CD4-positive, alpha-beta T cell treated with Interleukin-6 at 100 ng/mL for 8 hours (primary cell): ENCODE measurements around the gene TBC1D22A.

Source experiments
- DNase-seq: peaks from one replicate; pipeline ENCODE4 v3.0.0-alpha.2; 2020; ENCODE audit warnings: mixed read lengths, low spot score

TBC1D22A gene

DNA sequence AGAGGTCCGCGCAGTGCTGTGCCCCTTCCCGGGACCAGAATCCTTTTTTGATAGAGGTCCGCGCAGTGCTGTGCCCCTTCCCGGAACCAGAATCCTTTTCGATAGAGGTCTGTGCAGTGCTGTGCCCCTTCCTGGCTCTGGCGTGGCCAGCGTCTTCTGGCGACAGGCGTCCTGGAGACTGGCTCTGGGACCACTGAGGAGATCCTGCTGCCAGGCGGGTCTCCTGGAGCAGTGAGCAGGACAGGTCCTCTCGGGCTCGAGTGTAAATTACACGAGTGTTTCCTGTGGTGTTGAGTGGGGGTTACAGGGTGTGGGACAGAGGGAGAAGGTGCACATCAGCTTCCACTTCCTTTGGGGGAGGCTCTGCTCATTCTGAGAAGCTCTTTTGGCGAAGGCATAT, 98.1 kb downstream of the TBC1D22A start:
- no peak for DNase-seq

DNA sequence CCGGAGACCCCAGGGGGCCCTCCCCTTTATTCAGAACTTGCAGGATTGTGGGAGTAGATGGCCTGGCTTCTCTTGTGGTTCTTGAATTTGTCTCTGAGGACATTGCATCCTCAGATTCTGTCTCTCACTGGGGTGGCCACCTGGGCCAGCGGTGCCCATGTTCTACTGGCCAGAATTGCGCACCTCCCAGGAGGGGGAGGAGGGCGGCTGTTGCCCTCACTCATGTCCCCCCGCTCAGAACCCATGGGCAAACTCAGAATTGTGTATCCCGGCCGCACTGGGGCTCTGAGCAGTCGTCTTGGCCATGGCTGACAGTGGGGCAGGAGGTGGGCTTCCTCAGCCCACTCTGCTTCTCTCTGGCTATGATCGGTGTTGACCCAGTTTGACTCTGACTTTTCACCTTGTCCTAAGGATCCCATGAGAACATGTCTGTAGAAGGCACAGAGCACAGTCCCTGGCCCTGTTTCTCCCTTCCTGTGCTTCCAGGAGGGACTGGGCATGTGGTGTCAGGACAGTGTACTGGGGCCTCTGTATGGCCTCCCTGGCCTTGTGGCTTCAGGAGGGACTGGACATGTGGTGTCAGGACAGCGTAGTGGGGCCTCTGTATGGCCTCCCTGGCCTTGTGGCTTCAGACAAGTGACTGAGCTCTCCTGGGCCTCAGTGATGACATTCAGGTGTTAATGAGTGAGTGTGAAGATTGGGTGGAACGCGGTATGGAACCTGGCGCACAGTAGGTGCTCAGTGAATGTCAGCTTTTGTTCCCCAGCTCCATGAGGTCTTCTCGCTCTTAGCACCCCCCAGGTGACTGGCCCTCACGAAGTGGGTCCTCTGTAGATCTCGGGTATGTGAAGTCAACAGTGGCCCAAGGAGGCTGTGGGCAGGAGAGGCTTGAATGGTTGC, 99.3 kb downstream of the TBC1D22A start:
- no peak for DNase-seq

- DNase-seq, result no peak
Measured at GRCh38 chr22:46862418-46863324, 100.2 kb downstream of the TBC1D22A start.

- DNase-seq, result no peak
Measured at GRCh38 chr22:46863794-46864193, 101.3 kb downstream of the TBC1D22A start.

GRCh38 chr22:46864314-46865051, 102.0 kb downstream of the TBC1D22A start:
- no peak for DNase-seq

DNA sequence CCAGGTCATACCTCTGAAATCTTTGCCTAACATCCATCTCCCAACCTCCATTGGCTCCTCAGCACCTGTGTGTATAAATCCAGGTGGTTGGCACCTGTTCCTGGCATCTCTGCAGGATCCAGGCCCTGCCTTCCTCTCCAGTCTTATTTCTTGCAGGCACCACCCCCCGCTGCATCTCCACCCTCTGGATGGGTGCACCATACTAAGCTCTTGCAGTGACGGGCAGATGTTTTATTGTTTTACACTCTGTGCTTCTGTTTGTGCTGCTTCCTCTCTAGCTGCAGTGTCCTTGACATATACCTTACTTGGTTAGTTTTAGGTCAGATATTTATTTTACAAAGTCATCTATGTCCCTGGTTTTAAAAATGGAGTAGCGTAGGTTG, 102.6 kb downstream of the TBC1D22A start:
- DNase-seq, result no peak

- DNase-seq, result no peak
Measured at GRCh38 chr22:46865642-46866041, 103.2 kb downstream of the TBC1D22A start.

GRCh38 chr22:46866591-46866990, 104.1 kb downstream of the TBC1D22A start:
- DNase-seq, result no peak

DNA sequence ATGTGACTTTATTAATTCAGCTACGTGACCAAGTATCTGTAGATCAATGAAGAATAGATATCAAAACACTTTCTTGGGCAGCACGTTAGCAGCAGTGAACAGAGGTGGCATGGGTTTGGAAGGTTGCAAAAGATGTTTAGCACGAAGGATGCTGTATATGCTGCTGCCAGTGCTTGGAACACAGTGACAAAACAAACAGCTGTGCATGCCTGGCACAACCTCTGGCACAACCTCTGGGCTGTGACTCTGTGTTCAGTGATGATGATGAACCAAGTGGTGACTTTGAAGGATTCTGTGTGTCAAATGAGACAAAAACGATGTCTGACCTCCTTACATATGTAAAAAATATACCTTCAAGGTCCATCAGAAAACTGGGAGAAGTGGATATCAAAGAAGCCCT, 104.7 kb downstream of the TBC1D22A start:
- DNase-seq, result no peak

GRCh38 chr22:46869329-46869728, 106.9 kb downstream of the TBC1D22A start:
- no peak for DNase-seq

- no peak for DNase-seq
Measured at GRCh38 chr22:46869831-46870441, 107.5 kb downstream of the TBC1D22A start.

GRCh38 chr22:46871826-46872225, 109.4 kb downstream of the TBC1D22A start:
- DNase-seq, result no peak

DNA sequence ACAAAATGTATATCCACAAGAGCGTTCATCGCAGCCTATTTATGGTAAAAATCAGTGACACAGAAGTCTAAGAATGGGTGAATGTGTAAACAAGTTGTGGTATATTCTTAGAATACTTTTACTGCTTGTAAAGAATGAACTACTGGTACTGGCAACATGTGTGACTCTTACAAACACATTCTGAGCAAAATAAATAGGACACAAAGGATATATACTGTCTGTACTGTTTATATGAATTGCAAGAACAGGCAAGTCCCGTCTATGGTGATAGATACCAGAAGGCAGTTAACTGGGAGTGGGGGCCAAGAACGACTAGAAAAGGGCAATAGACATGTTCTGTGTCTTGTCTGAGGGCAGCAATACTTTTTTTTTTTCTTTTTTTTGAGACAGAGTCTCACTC, 112.6 kb downstream of the TBC1D22A start:
- no peak for DNase-seq

- DNase-seq, result no peak
Measured at GRCh38 chr22:46876357-46876934, 114.0 kb downstream of the TBC1D22A start.

- DNase-seq, result no peak
Measured at GRCh38 chr22:46878191-46878948, 115.9 kb downstream of the TBC1D22A start.

DNA sequence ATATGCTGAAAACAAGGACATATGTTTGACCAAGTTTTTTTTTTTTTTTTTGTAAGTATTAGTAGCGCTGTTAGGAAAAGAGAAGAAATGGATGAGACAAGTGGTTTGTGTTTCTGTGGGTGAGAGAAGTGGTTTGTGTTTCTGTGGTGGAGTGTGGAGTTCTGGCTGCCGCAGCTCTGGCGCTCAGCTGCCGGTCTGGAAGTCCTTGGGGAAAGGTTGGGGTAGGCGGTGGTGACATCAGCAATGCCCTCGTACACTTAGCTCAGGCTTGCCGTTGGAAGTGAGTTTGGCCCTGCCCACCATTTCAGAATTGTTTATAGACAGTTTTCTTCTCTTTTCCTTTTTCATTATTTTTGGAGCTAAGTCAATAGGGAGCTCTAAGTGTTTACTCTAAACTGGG, 116.6 kb downstream of the TBC1D22A start:
- no peak for DNase-seq

GRCh38 chr22:46881373-46882118, 119.1 kb downstream of the TBC1D22A start:
- no peak for DNase-seq

- DNase-seq, result no peak
Measured at GRCh38 chr22:46883092-46883910, 120.9 kb downstream of the TBC1D22A start.

DNA sequence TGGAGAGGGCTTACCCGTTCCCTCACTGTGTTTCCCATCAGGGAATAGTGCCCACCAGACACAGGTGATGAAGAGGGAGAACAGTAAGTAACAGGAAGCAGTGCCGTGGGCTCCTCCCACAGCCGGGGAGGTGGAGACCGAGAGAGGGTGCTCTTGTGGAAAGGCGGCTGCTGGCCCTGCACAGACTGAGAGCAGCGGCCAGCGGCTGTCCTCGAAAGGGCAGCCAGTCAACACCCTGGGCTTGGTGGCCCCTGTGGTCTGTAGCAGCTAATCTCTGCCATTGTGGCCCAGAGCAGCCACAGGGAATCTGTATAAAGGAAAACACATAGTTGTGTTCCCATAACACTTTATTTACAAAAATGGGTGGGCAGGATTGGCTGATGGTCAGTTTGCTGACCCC, 121.9 kb downstream of the TBC1D22A start:
- DNase-seq, result no peak
